Small intestine (tissue), 7 donors: Measurements from ENCODE around the gene ITGA5. TPM values are rescaled to one million over a fixed set of nuclear protein-coding genes. Genes with fewer than 3 reads are reported as not detected.

ENCODE experiments used
- DNase-seq, 2 donors: peaks; one replicate each; pipeline versions ENCODE4 v3.0.0 to v3.0.0-alpha.2; 2013
- FAIRE-seq: peaks from 2 replicates; lab custom pipeline; 2012; peaks lifted over from hg19 to GRCh38; lab: Jason Lieb, UNC
- H3K27ac ChIP-seq, 3 donors: one replicate each; pipeline ENCODE4 v1.5.1; 2013; ENCODE audit warnings: low read length in 2 of 3, mild to moderate bottlenecking in 2 of 3, control low read depth in 1 of 3, inconsistent platforms in 1 of 3, low read depth in 1 of 3, moderate library complexity in 1 of 3
- H3K27me3 ChIP-seq, 3 donors: one replicate each; pipeline ENCODE4 v1.6.1; 2013; ENCODE audit warnings: low read length in 3 of 3, inconsistent platforms in 1 of 3; ENCODE audit not compliant: control insufficient read depth in 3 of 3, insufficient read depth in 3 of 3
- H3K36me3 ChIP-seq, 3 donors: one replicate each; pipeline ENCODE4 v1.6.1; 2013; ENCODE audit warnings: low read length in 3 of 3, inconsistent platforms in 1 of 3, low read depth in 1 of 3, mild to moderate bottlenecking in 1 of 3, moderate library complexity in 1 of 3; ENCODE audit not compliant: control insufficient read depth in 3 of 3, insufficient read depth in 2 of 3
- H3K4me1 ChIP-seq, 3 donors: one replicate each; pipeline ENCODE4 v1.6.1; 2013; ENCODE audit warnings: low read length in 2 of 3, inconsistent platforms in 1 of 3, low read depth in 1 of 3, mild to moderate bottlenecking in 1 of 3, moderate library complexity in 1 of 3; ENCODE audit not compliant: control insufficient read depth in 3 of 3, insufficient read depth in 2 of 3
- H3K4me3 ChIP-seq, 3 donors: one replicate each; pipeline ENCODE4 v1.5.1; 2013; ENCODE audit warnings: low read length in 3 of 3, control low read depth in 1 of 3, inconsistent platforms in 1 of 3, low read depth in 1 of 3, mild to moderate bottlenecking in 1 of 3, moderate library complexity in 1 of 3
- H3K9me3 ChIP-seq, 2 donors: one replicate each; pipeline ENCODE4 v1.6.1; 2013; ENCODE audit warnings: low read depth in 1 of 2, low read length in 1 of 2; ENCODE audit not compliant: control insufficient read depth in 2 of 2, insufficient read depth in 1 of 2
- WGBS, 3 donors: extraction: QIAGEN DNeasy Blood & Tissue Kit; methylation state at CpG; one replicate each; pipeline ENCODE4 v1.1.7; 2013; 5-methylcytosine and 5-hydroxymethylcytosine counted together
- polyA plus RNA-seq, 4 donors: library from polyadenylated mRNA; stranded (reverse) in 3 of 4; unstranded in 1 of 4; fragments of 200-250 nt in 3 of 4; fragments of 120-200 nt in 1 of 4; gene quantifications; one replicate each; pipeline versions ENCODE4 v1.2.1 to v1.2.3, GENCODE V29; 2013
- donor health status: healthy with polysubstance abuse.
- donor health status: control.
- donor health status: control.
- donor health status: Bipolar disorder and iron deficiency.
- donor health status: healthy.

Gene ITGA5
- polyA plus RNA-seq, 4 donors, result 1.8 to 60.7 (median 7.9) TPM

GRCh38 chr12:54438517-54438916 is 19.5 kb upstream of the ITGA5 start:
- no peaks in the 10 kb centered on the region for H3K4me1 ChIP-seq
- H3K36me3 ChIP-seq, result no peaks in the 10 kb centered on the region
- H3K4me3 ChIP-seq, result no peak overlapping the region
- no peak overlapping the region for H3K27ac ChIP-seq
- DNase-seq (no peak), FAIRE-seq (no peak)
- no peaks in the 10 kb centered on the region for H3K9me3 ChIP-seq
- WGBS, 3 donors, result 69 to 75% (median 72%) methylated on average over 1 of the region's 1 CpG
- no peaks in the 10 kb centered on the region for H3K27me3 ChIP-seq

GRCh38 chr12:54437697-54438096 is 18.6 kb upstream of the ITGA5 start:
- H3K36me3 ChIP-seq, result no peaks in the 10 kb centered on the region
- DNase-seq, result no peak
- FAIRE-seq, result no peak
- no peaks in the 10 kb centered on the region for H3K9me3 ChIP-seq
- H3K4me1 ChIP-seq, result no peaks in the 10 kb centered on the region
- WGBS, 3 donors, result 69 to 89% (median 79%) methylated on average over 3 of the region's 3 CpGs
- H3K27me3 ChIP-seq, result no peaks in the 10 kb centered on the region
- H3K4me3 ChIP-seq, result no peak overlapping the region
- H3K27ac ChIP-seq, result no peak overlapping the region

- Histone ChIP-seq H3K4me1 (peaks cover 0 to 3% (median 0%) of the 10 kb centered on the region in 3 donors), H3K9me3 (no peaks in the 10 kb centered on the region), H3K27me3 (peaks cover 0 to 2% (median 0%) of the 10 kb centered on the region in 3 donors), H3K27ac (no peak overlapping the region), H3K36me3 (no peaks in the 10 kb centered on the region), H3K4me3 (no peak overlapping the region)
- FAIRE-seq, result no peak
- DNase-seq, result no peak
Measured at GRCh38 chr12:54437243-54437642, 18.2 kb upstream of the ITGA5 start.

- Histone ChIP-seq H3K9me3 (no peaks in the 10 kb centered on the region), H3K4me3 (no peak overlapping the region), H3K27me3 (peaks cover 0 to 3% (median 0%) of the 10 kb centered on the region in 3 donors), H3K4me1 (peaks cover 0 to 24% (median 10%) of the 10 kb centered on the region in 3 donors), H3K36me3 (no peaks in the 10 kb centered on the region), H3K27ac (peak overlapping the region in 2 of 3 donors; percentile 48 to 83)
- no peak for FAIRE-seq
- no peak for DNase-seq
- 60 to 78% (median 77%) methylated on average over 4 of the region's 4 CpGs for WGBS, 3 donors
Measured at GRCh38 chr12:54432815-54433164, 13.7 kb upstream of the ITGA5 start.

- DNase-seq, result peak in 1 of 2 donors; percentile 43
- no peaks in the 10 kb centered on the region for H3K36me3 ChIP-seq
- H3K27ac ChIP-seq, result peak overlapping the region in 2 of 3 donors; percentile 48 to 83
- H3K4me3 ChIP-seq, result no peak overlapping the region
- WGBS, 3 donors, result 30 to 44% (median 36%) methylated on average over 9 of the region's 9 CpGs
- peaks cover 0 to 24% (median 10%) of the 10 kb centered on the region in 3 donors for H3K4me1 ChIP-seq
- H3K9me3 ChIP-seq, result no peaks in the 10 kb centered on the region
- FAIRE-seq, result no peak
- H3K27me3 ChIP-seq, result peaks cover 0 to 4% (median 0%) of the 10 kb centered on the region in 3 donors
Measured at GRCh38 chr12:54431911-54432814, 13.1 kb upstream of the ITGA5 start.

GRCh38 chr12:54430471-54431069 is 11.5 kb upstream of the ITGA5 start:
- peaks cover 0 to 10% (median 0%) of the 10 kb centered on the region in 3 donors for H3K27me3 ChIP-seq
- H3K4me3 ChIP-seq, result no peak overlapping the region
- WGBS, 3 donors, result 84 to 91% (median 88%) methylated on average over 5 of the region's 5 CpGs
- peaks cover 0 to 24% (median 10%) of the 10 kb centered on the region in 3 donors for H3K4me1 ChIP-seq
- FAIRE-seq (no peak), DNase-seq (no peak)
- no peak overlapping the region for H3K27ac ChIP-seq
- no peaks in the 10 kb centered on the region for H3K9me3 ChIP-seq
- no peaks in the 10 kb centered on the region for H3K36me3 ChIP-seq

- Histone ChIP-seq H3K4me1 (peaks cover 0 to 24% (median 10%) of the 10 kb centered on the region in 3 donors), H3K9me3 (no peaks in the 10 kb centered on the region), H3K27ac (peak overlapping the region in 2 of 3 donors; percentile 18 to 83), H3K4me3 (no peak overlapping the region), H3K36me3 (no peaks in the 10 kb centered on the region), H3K27me3 (peaks cover 0 to 19% (median 0%) of the 10 kb centered on the region in 3 donors)
- 56 to 70% (median 66%) methylated on average over 3 of the region's 3 CpGs for WGBS, 3 donors
- DNase-seq (no peak), FAIRE-seq (no peak)
Measured at GRCh38 chr12:54429014-54429471, 10.0 kb upstream of the ITGA5 start.
